SU-DHL-6 (cell line): Measurements from ENCODE around the gene RTEL1.

ENCODE experiments used
- H2AFZ ChIP-seq: fragments of 200-600 bp; sonication (generic); 2 replicates; pipeline ENCODE4 v1.6.1; 2014; ENCODE audit warnings: low read depth, mild to moderate bottlenecking, moderate library complexity, mixed read lengths, antibody characterized with exemption, low read length; ENCODE audit not compliant: severe bottlenecking
- H3F3A ChIP-seq: fragments of 200-600 bp; shearing (Covaris generic); 2 replicates; pipeline ENCODE4 v1.6.0; 2016; ENCODE audit warnings: antibody characterized with exemption, mild to moderate bottlenecking; ENCODE audit not compliant: insufficient read depth
- H3K27ac ChIP-seq: fragments of 200-600 bp; sonication (generic); 2 replicates; pipeline ENCODE4 v1.5.1; 2016; ENCODE audit warnings: low read depth, mild to moderate bottlenecking, low read length, moderate library complexity, mixed read lengths
- H3K27me3 ChIP-seq: fragments of 200-600 bp; sonication (generic), shearing (Covaris generic); 2 replicates; pipeline ENCODE4 v1.6.0; 2014; ENCODE audit warnings: mild to moderate bottlenecking, low read length
- H3K36me3 ChIP-seq: fragments of 200-600 bp; sonication (generic); 2 replicates; pipeline ENCODE4 v1.6.1; 2014; ENCODE audit warnings: mild to moderate bottlenecking, low read length, mixed read lengths
- H3K4me2 ChIP-seq: fragments of 300-600, 200-600 bp; shearing (Covaris generic), sonication (generic); 2 replicates; pipeline ENCODE4 v1.6.0; 2014; ENCODE audit warnings: low read length, low read depth, mild to moderate bottlenecking; ENCODE audit not compliant: poor library complexity, severe bottlenecking
- H3K4me3 ChIP-seq: fragments of 200-600 bp; sonication (generic); 2 replicates; pipeline ENCODE4 v1.5.1; 2014; ENCODE audit warnings: antibody characterized with exemption, low read length, mild to moderate bottlenecking, mixed read lengths; ENCODE audit not compliant: insufficient read depth, poor library complexity, severe bottlenecking
- H3K79me2 ChIP-seq: fragments of 200-600 bp; sonication (generic); 2 replicates; pipeline ENCODE4 v1.6.1; 2014; ENCODE audit warnings: mild to moderate bottlenecking, low read length, moderate library complexity; ENCODE audit not compliant: insufficient read depth
- H3K9ac ChIP-seq: fragments of 200-600 bp; sonication (generic); 2 replicates; pipeline ENCODE4 v1.7.0; 2014; ENCODE audit warnings: mild to moderate bottlenecking, low read length
- H3K9me2 ChIP-seq: fragments of 200-600 bp; sonication (generic); replicated peaks from 2 replicates; pipeline ENCODE4 v1.6.1; 2014; ENCODE audit warnings: low read length; ENCODE audit not compliant: insufficient read depth
- H3K9me3 ChIP-seq: fragments of 200-600 bp; sonication (generic); 2 replicates; pipeline ENCODE4 v1.6.1; 2014; ENCODE audit warnings: low read length, mixed read lengths; ENCODE audit not compliant: insufficient read depth
- H4K20me1 ChIP-seq: fragments of 200-600 bp; sonication (generic); 2 replicates; pipeline ENCODE4 v1.6.1; 2014; ENCODE audit warnings: low read depth, mild to moderate bottlenecking, antibody characterized with exemption, low read length, moderate library complexity, mixed read lengths
- EZH2phosphoT487 ChIP-seq: fragments of 200-600 bp; sonication (generic), shearing (Covaris generic); conservative IDR thresholded peaks from 2 replicates; pipeline ENCODE4 v1.6.1; 2018; ENCODE audit warnings: mild to moderate bottlenecking, antibody characterized with exemption, low read length, moderate library complexity, mixed read lengths
- TF ChIP-seq, protein P1 (sequence below): fragments of 200-600 bp; sonication (generic); IDR thresholded peaks from one replicate; pipeline ENCODE4 v1.5.1; 2017; ENCODE audit warnings: antibody characterized with exemption, mild to moderate bottlenecking, low read length, moderate library complexity; ENCODE audit not compliant: insufficient read depth, poor library complexity, severe bottlenecking

Gene RTEL1

GRCh38 chr20:63734111-63734945, 76.2 kb downstream of the RTEL1 start:
- Histone ChIP-seq H3K79me2 (peaks cover 10% of the 10 kb centered on the region; the same call in 1 of the 2 replicates), H3K27me3 (no peaks in the 10 kb centered on the region), H3K4me3 (no peak overlapping the region), H3F3A (peaks cover 43% of the 10 kb centered on the region), H3K27ac (no peak overlapping the region), H3K9me3 (no peaks in the 10 kb centered on the region), H4K20me1 (no peaks in the 10 kb centered on the region), H3K4me2 (no peak overlapping the region), H3K9ac (no peak overlapping the region), H3K36me3 (no peaks in the 10 kb centered on the region), H3K9me2 (no peaks in the 10 kb centered on the region), H2AFZ (no peak overlapping the region)
- TF ChIP-seq, protein P1, sequence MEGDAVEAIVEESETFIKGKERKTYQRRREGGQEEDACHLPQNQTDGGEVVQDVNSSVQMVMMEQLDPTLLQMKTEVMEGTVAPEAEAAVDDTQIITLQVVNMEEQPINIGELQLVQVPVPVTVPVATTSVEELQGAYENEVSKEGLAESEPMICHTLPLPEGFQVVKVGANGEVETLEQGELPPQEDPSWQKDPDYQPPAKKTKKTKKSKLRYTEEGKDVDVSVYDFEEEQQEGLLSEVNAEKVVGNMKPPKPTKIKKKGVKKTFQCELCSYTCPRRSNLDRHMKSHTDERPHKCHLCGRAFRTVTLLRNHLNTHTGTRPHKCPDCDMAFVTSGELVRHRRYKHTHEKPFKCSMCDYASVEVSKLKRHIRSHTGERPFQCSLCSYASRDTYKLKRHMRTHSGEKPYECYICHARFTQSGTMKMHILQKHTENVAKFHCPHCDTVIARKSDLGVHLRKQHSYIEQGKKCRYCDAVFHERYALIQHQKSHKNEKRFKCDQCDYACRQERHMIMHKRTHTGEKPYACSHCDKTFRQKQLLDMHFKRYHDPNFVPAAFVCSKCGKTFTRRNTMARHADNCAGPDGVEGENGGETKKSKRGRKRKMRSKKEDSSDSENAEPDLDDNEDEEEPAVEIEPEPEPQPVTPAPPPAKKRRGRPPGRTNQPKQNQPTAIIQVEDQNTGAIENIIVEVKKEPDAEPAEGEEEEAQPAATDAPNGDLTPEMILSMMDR: no peak
- TF ChIP-seq EZH2phosphoT487: no peak

DNA sequence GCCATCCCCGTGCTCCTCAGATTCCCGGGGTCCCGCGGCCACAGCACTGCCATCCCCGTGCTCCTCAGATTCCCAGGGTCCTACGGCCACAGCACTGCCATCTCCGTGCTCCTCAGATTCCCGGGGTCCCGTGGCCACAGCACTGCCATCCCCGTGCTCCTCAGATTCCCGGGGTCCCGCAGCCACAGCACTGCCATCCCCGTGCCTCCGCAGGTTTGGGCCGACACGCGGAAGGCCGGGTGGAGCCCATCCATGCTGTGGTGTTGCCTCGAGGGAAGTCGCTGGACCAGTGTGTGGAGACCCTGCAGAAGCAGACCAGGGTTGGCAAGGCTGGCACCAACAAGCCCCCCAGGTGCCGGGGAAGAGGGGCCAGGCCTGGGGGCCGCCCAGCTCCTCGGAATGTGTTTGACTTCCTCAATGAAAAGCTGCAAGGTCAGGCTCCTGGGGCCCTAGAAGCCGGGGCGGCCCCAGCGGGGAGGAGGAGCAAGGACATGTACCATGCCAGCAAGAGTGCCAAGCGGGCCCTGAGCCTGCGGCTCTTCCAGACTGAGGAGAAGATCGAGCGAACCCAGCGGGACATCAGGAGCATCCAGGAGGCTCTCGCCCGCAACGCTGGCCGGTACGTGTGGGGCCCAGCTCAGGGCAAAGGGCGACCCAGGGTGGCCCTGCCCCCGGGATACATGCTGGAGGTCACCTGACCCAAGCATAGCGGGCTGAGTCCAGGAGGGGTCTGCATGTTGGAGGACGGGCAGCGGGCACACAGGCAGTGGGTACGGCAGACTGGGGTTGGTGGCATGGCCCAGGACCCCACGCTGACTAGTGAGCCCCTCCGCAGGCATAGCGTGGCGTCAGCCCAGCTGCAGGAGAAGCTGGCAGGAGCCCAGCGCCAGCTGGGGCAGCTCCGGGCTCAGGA, 77.1 kb downstream of the RTEL1 start:
- H3K4me2 ChIP-seq: no peak overlapping the region
- TF ChIP-seq EZH2phosphoT487: no peak
- TF ChIP-seq, protein P1: no peak

GRCh38 chr20:63735859-63736718, 78.0 kb downstream of the RTEL1 start, which contains the start of gene LIME1:
Gene LIME1 (plus strand): TSS chr20:63736664. CDS start chr20:63737550, 886 bp downstream.
- H3K4me3 ChIP-seq: peak within 1 kb of the TSS; percentile 55
- TF ChIP-seq, protein P1: no peak
- no peak for TF ChIP-seq EZH2phosphoT487
- no peak within 1 kb of the TSS for H2AFZ ChIP-seq
- peak within 1 kb of the TSS; percentile 77 for H3K9ac ChIP-seq
- H3F3A ChIP-seq: peaks cover 26% of the 10 kb centered on the region
- H4K20me1 ChIP-seq: no peaks in the 10 kb centered on the region
- peaks cover 10% of the 10 kb centered on the region; the same call in 1 of the 2 replicates for H3K79me2 ChIP-seq
- H3K36me3 ChIP-seq: no peaks in the 10 kb centered on the region
- H3K9me2 ChIP-seq: no peaks in the 10 kb centered on the region
- peak within 1 kb of the TSS; percentile 89 for H3K4me2 ChIP-seq
- H3K27ac ChIP-seq: peak within 1 kb of the TSS; percentile 97
- H3K27me3 ChIP-seq: no peaks in the 10 kb centered on the region
- no peaks in the 10 kb centered on the region for H3K9me3 ChIP-seq

More for the DNA sequence above, 77.1 kb downstream of the RTEL1 start:
- Histone ChIP-seq H3F3A (peaks cover 34% of the 10 kb centered on the region), H3K27me3 (no peaks in the 10 kb centered on the region), H3K27ac (peak overlapping the region; percentile 97), H3K9me3 (no peaks in the 10 kb centered on the region), H3K4me3 (no peak overlapping the region), H3K79me2 (peaks cover 10% of the 10 kb centered on the region; the same call in 1 of the 2 replicates), H4K20me1 (no peaks in the 10 kb centered on the region), H2AFZ (no peak overlapping the region), H3K9ac (peak overlapping the region; percentile 77; the same call in 1 of the 2 replicates), H3K9me2 (no peaks in the 10 kb centered on the region), H3K36me3 (no peaks in the 10 kb centered on the region)
